ENCODE results near the gene RPE65.
"Not testable (repeated sequence)": the region's sequence is repeated elsewhere in the genome, so short reads cannot be mapped to it uniquely, and the experiment has no call there.

Gene RPE65
- 0 reads per million in 3 experiments for total RNA-seq

GRCh38 chr1:68449901-68450300 lies at the start of gene RPE65:
TSS of gene RPE65 (minus strand) at chr1:68449954. CDS start at chr1:68449905, 49 bp downstream.
- no peak for DNase-seq

- no peak for DNase-seq
Observed at GRCh38 chr1:68497358-68497698, 47.6 kb upstream of the RPE65 start.

- peak; percentile 60 for DNase-seq
Observed at GRCh38 chr1:68496680-68497357, 47.1 kb upstream of the RPE65 start, which contains the start of gene DEPDC1. TSS of gene DEPDC1 (minus strand) at chr1:68497082. CDS start at chr1:68496999, 83 bp downstream.

GRCh38 chr1:68495968-68496679 lies 46.4 kb upstream of the RPE65 start:
- no peak for DNase-seq

GRCh38 chr1:68495532-68495931 lies 45.8 kb upstream of the RPE65 start:
- no peak for DNase-seq

GRCh38 chr1:68493193-68493592 lies 43.4 kb upstream of the RPE65 start:
- DNase-seq: no peak

GRCh38 chr1:68492255-68492654 lies 42.5 kb upstream of the RPE65 start:
- DNase-seq: not testable (repeated sequence)

- no peak for DNase-seq
Observed at GRCh38 chr1:68490046-68490651, 40.4 kb upstream of the RPE65 start.

GRCh38 chr1:68485431-68486022 lies 35.8 kb upstream of the RPE65 start:
- DNase-seq: no peak

- no peak for DNase-seq
Observed at GRCh38 chr1:68484618-68485017, 34.9 kb upstream of the RPE65 start.

- DNase-seq: no peak
Observed at GRCh38 chr1:68481041-68481440, 31.3 kb upstream of the RPE65 start.

GRCh38 chr1:68479501-68479900 lies 29.7 kb upstream of the RPE65 start:
- DNase-seq: no peak

GRCh38 chr1:68478662-68479061 lies 28.9 kb upstream of the RPE65 start:
- no peak for DNase-seq

GRCh38 chr1:68476626-68477025 lies 26.9 kb upstream of the RPE65 start:
- not testable (repeated sequence) for DNase-seq

GRCh38 chr1:68473060-68473459 lies 23.3 kb upstream of the RPE65 start:
- DNase-seq: no peak

GRCh38 chr1:68470388-68470970 lies 20.7 kb upstream of the RPE65 start:
- DNase-seq: no peak

GRCh38 chr1:68464891-68465290 lies 15.1 kb upstream of the RPE65 start:
- DNase-seq: no peak

- no peak for DNase-seq
Observed at GRCh38 chr1:68460935-68461334, 11.2 kb upstream of the RPE65 start.

- no peak for DNase-seq
Observed at GRCh38 chr1:68459796-68460195, 10.0 kb upstream of the RPE65 start.

GRCh38 chr1:68459091-68459490 lies 9.3 kb upstream of the RPE65 start:
- no peak for DNase-seq

- DNase-seq: no peak
Observed at GRCh38 chr1:68456202-68456601, 6.4 kb upstream of the RPE65 start.

- no peak for DNase-seq
Observed at GRCh38 chr1:68454534-68454933, 4.8 kb upstream of the RPE65 start.

- no peak for DNase-seq
Observed at GRCh38 chr1:68453060-68453670, 3.4 kb upstream of the RPE65 start.
